ENCODE results near the gene E2F2. TPM values are rescaled to one million over a fixed set of nuclear protein-coding genes. Genes with fewer than 3 reads are reported as not detected.
A peak's percentile ranks its signal among the peaks of the same experiment; 100 is the strongest.

Gene E2F2
- total and polyA plus RNA-seq, 2 of the 13 experiments (the other 11 are each of a cell fraction or from before 2014, with no cell fraction given), result 0.65 to 6.6 TPM

DNA sequence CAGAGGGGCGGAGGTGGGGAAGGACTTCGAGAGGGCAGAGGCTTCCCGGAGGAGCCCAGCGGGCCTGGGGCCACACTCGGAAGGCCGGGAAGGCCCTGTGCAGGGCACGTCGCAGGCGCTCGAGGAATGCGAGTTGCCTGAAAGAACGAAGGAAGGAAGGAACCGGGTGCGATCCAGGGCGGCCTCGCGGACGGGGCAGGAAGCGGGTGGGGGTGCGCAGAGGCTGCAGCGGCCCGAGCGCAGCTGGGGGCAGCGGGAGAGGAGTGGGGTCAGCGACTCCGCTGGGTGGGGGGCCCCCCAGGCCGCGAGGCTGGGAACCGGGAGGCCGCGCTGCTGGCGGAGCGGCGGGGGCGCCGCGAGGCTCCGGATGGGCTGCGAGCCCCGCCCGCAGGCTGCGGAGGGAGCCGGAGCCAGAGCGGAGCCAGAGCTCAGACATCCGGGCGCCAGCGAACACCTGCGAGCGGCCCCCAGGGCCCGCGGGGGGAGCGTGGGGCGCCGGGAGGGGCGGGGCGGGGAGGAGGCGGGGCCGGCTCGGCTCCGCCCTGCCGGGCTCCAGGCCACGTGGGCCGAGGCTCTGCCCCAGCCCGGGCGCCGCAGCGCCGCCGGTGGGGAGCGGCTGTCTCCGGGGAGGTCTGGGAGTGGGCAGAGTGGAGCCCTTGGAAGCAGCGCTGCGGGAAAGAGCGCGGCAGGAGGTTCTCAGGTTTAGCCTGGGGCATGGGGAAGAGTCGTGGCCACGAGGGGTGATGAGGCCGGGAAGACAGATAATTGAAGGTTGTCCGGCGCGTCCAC, 23.6 kb upstream of the E2F2 start:
- Histone ChIP-seq H3K4me1 (ENCODE audit: insufficient read depth, low read length) (peaks cover 70% of the 10 kb centered on the region), H3K4me2 (ENCODE audit: low read depth, low read length) (peak overlapping the region; percentile 95), H3K9me3 (ENCODE audit: low read length) (no peaks in the 10 kb centered on the region), H3K9ac (ENCODE audit: insufficient read depth, low read depth, low read length) (peak overlapping the region; percentile 97), H3K36me3 (replicated peaks in 1 of 2; ENCODE audit: control insufficient read depth in 1 of 2, insufficient read depth in 2 of 2, low read length in 2 of 2) (no peaks in the 10 kb centered on the region), H3K27me3 (ENCODE audit: control insufficient read depth in 1 of 2, insufficient read depth in 2 of 2, low read length in 2 of 2) (no peaks in the 10 kb centered on the region; a peak in 1 of 5 replicates), H3K4me3 (replicated peaks in 1 of 3; ENCODE audit: insufficient read depth in 1 of 3, low read depth in 2 of 3, low read length in 3 of 3) (peak overlapping the region; percentile 52 to 72 (median 55); a peak in 5 of 6 replicates), H2AFZ (ENCODE audit: low read length) (no peak overlapping the region), H4K20me1 (ENCODE audit: insufficient read depth, low read length) (peaks cover 9% of the 10 kb centered on the region; the same call in 1 of the 2 replicates), H3K79me2 (ENCODE audit: insufficient read depth, low read length) (peaks cover 25% of the 10 kb centered on the region), H3K27ac (ENCODE audit: extremely low read length, insufficient read depth, low read length) (peak overlapping the region; percentile 98)
- ChIA-PET CTCF (ENCODE audit: low intra/inter-chr PET ratio, low total read pairs) (interaction anchor here (1.1 kb wide), 1 partner anchor 9 kb away, joined by 3 read pairs; no protein-coding TSS in a partner anchor), POLR2A (interaction anchor here (0.6 to 6.0 kb wide), 13 partner anchors 8 to 210 kb away, joined by 3 to 54 read pairs (median 4); partner anchors contain the start of genes HNRNPR and RPL11)
- FAIRE-seq (no peak), DNase-seq (ENCODE audit: low spot score) (peak; percentile 76), ATAC-seq (peak; percentile 68)
- WGBS (ENCODE audit: low lambda C conversion rate), result 7% methylated on average over 39 of the region's 81 CpGs
- in situ Hi-C loops (cut with HindIII; ENCODE audit: extremely low pct_ligation_motif_present, low pct_unique_long_range_greater_than_20kb) (no loop called here), intact Hi-C loops (cut with micrococcal nuclease; ENCODE audit: unreplicated experiment) (loop anchor here (5.0 to 10.0 kb wide), 2 partner anchors 38 to 190 kb away; partner anchors contain the start of gene ELOA)
- no TSS peak for BruUV-seq (replicated peaks)
- TF ChIP-seq ZFY (CRISPR knock-in tag; IDR thresholded peaks at IDR 0.05), result peak; percentile 63; the same call in 1 of the 2 replicates
- TF ChIP-seq TCF7L2 (IDR thresholded peaks at IDR 0.05; ENCODE audit: low read depth, low read length), result no peak
- TF ChIP-seq, protein P1, sequence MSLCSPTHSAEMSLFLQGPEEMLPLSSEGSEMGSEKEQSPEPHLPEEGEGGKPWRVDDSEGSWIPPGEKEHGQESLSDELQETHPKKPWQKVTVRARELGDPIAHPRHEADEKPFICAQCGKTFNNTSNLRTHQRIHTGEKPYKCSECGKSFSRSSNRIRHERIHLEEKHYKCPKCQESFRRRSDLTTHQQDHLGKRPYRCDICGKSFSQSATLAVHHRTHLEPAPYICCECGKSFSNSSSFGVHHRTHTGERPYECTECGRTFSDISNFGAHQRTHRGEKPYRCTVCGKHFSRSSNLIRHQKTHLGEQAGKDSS (CRISPR knock-in tag; IDR thresholded peaks at IDR 0.05; ENCODE audit: borderline replicate concordance, low read depth), result peak; percentile 22; the same call in 1 of the 2 replicates
- TF ChIP-seq ZNF546 (CRISPR knock-in tag; conservative IDR thresholded peaks at IDR 0.05), result 0 out of 2 replicates have a peak, but pooled peaks have one; percentile 29
- TF ChIP-seq ATF7-NPFF (CRISPR knock-in tag; IDR thresholded peaks at IDR 0.05; ENCODE audit: low read depth), result peak; percentile 82; the same call in 1 of the 2 replicates
- TF ChIP-seq, protein P2, sequence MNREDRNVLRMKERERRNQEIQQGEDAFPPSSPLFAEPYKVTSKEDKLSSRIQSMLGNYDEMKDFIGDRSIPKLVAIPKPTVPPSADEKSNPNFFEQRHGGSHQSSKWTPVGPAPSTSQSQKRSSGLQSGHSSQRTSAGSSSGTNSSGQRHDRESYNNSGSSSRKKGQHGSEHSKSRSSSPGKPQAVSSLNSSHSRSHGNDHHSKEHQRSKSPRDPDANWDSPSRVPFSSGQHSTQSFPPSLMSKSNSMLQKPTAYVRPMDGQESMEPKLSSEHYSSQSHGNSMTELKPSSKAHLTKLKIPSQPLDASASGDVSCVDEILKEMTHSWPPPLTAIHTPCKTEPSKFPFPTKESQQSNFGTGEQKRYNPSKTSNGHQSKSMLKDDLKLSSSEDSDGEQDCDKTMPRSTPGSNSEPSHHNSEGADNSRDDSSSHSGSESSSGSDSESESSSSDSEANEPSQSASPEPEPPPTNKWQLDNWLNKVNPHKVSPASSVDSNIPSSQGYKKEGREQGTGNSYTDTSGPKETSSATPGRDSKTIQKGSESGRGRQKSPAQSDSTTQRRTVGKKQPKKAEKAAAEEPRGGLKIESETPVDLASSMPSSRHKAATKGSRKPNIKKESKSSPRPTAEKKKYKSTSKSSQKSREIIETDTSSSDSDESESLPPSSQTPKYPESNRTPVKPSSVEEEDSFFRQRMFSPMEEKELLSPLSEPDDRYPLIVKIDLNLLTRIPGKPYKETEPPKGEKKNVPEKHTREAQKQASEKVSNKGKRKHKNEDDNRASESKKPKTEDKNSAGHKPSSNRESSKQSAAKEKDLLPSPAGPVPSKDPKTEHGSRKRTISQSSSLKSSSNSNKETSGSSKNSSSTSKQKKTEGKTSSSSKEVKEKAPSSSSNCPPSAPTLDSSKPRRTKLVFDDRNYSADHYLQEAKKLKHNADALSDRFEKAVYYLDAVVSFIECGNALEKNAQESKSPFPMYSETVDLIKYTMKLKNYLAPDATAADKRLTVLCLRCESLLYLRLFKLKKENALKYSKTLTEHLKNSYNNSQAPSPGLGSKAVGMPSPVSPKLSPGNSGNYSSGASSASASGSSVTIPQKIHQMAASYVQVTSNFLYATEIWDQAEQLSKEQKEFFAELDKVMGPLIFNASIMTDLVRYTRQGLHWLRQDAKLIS (CRISPR knock-in tag; IDR thresholded peaks at IDR 0.05), result 0 out of 2 replicates have a peak, but pooled peaks have one; percentile 9
- no peak for TF ChIP-seq NFE2 (CRISPR knock-in tag; IDR thresholded peaks at IDR 0.05)
- TF ChIP-seq ISL2 (CRISPR knock-in tag; IDR thresholded peaks at IDR 0.05), result peak; percentile 69
- peak; percentile 77 for TF ChIP-seq MAZ (IDR thresholded peaks at IDR 0.05; ENCODE audit: borderline replicate concordance, low read depth, low read length)
- TF ChIP-seq MAZ (CRISPR knock-in tag; IDR thresholded peaks at IDR 0.05; ENCODE audit: low read depth), result peak; percentile 90
- peak; percentile 11; the same call in 1 of the 2 replicates for TF ChIP-seq RAD21 (CRISPR knock-in tag; IDR thresholded peaks at IDR 0.05)
- 0 out of 2 replicates have a peak, but pooled peaks have one; percentile 34 for TF ChIP-seq ZNF563 (CRISPR knock-in tag; IDR thresholded peaks at IDR 0.05)
- no peak for TF ChIP-seq ZNF766 (CRISPR knock-in tag; IDR thresholded peaks at IDR 0.05; ENCODE audit: borderline replicate concordance)
- 0 out of 2 replicates have a peak, but pooled peaks have one; percentile 26 for TF ChIP-seq ZNF589 (CRISPR knock-in tag; conservative IDR thresholded peaks at IDR 0.05)
- no peak for TF ChIP-seq HES4 (CRISPR knock-in tag; IDR thresholded peaks at IDR 0.05; ENCODE audit: borderline replicate concordance)
- peak; percentile 77; the same call in 1 of the 2 replicates for TF ChIP-seq ZNF709 (CRISPR knock-in tag; IDR thresholded peaks at IDR 0.05)
- peak; percentile 31; the same call in 1 of the 2 replicates for TF ChIP-seq MIER3 (CRISPR knock-in tag; IDR thresholded peaks at IDR 0.05; ENCODE audit: borderline replicate concordance)
- TF ChIP-seq ZMYM3 (CRISPR knock-in tag; IDR thresholded peaks at IDR 0.05), result peak; percentile 53
- TF ChIP-seq ZNF790 (CRISPR knock-in tag; IDR thresholded peaks at IDR 0.05; ENCODE audit: borderline replicate concordance), result no peak
- TF ChIP-seq MYC (CRISPR knock-in tag; IDR thresholded peaks at IDR 0.05; ENCODE audit: borderline replicate concordance), result peak; percentile 60; the same call in 1 of the 2 replicates

Data from HepG2 (cell line).